OCI-M1 (cell line): ENCODE data around the gene GAST.

Source experiments
- DNase-seq: peaks from one replicate; lab custom pipeline; 2025; lab: John Stamatoyannopoulos, UW

GAST gene

GRCh38 chr17:41739661-41740352 lies 27.7 kb downstream of the GAST start:
- DNase-seq: no peak

DNA sequence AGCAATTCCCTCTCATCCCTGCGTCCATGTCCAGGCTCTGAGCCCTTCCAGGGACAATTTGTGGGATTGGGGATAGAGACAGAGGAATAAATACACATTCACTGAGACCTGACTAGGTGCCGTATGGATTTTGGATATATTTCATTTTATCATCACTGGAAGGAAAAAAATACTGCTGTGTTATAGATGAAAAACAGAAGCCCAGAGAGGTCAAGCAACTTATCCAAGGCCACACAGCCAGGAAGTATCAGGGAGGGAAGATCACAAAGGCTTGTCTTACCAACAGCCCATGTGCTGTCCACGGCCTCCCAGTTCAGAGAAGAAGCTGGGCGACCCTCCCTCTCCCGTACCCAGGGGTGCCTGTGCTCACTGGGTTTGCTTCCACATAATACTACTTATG lies 28.4 kb downstream of the GAST start:
- DNase-seq: no peak

- no peak for DNase-seq
Measured at GRCh38 chr17:41741709-41742108, 29.6 kb downstream of the GAST start.

DNA sequence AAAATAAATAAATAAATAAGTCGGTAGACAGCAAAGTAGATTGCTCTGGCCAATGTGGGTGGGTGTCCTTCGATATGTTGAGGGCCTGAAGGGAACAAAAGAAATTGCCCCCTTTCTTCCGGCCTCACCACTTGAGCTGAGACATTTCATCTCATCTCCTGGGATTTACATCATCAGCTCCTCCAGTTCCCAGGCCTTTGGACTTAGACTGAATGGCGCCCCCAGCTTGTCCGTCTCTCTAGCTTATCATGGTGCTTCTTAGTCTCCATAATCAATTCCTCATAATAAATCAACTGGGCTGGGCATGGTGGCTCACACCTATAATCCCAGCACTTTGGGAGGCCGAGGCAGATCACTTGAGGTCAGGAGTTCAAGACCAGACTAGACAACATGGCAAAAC lies 36.1 kb downstream of the GAST start:
- no peak for DNase-seq

DNA sequence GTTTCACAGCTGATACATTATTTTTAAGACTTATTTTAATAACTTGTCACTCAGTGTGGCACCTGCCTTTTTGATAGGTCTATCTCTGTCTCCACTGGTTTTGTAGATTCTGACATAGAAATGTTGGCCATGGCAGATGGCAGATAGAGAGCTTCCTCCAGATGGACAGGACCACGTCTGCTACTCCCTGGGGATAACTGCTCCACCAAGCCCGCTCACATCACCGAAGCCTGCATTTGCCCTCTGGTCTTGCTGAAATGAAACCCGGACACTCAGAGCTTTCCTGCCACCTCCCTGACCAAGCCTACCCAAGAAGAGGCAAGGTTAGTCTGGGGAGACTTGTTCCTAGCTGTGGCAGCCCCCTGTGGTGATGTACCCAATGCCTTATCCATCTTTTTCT lies 38.7 kb downstream of the GAST start:
- no peak for DNase-seq

DNA sequence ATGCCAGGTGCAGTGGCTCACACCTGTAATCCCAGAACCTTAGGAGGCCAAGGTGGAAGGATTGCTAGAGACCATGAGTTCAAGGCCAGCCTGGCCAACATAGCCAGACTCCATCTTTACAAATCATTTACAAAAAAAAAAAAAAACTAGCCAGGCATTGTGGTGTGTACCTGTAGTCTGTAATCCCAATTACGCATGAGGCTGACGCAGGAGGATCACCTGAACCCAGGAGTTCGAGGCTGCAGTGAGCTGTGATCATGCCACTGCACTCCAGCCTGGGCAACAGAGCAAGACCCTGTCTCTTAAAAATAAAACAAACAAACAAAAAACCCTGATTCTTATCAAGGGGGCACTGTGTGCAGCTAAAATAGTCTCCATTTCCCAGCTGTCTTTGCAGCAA lies 39.2 kb downstream of the GAST start:
- DNase-seq: no peak

- DNase-seq: no peak
Measured at GRCh38 chr17:41754066-41754465, 41.9 kb downstream of the GAST start.

GRCh38 chr17:41758601-41759000 lies 46.5 kb downstream of the GAST start:
- DNase-seq: no peak

DNA sequence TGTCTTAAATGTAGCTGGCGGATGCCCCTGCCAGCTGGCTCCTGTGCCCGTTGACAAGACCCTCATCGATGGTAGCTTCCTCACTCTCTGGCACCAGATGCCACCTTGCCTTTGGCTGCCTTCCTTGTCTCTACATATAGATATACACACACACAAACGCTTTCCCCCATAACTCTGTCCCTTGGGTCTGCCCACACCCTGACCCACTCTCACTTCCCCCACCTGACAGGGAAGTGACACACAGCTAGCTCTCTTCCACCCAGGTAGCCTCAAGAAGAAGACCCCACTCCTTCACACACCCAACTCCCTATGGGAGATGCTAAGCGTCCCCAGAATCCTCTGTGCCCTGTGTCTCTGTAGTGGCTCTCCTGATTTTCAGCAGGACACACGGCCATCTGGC lies 48.7 kb downstream of the GAST start:
- DNase-seq: no peak

DNA sequence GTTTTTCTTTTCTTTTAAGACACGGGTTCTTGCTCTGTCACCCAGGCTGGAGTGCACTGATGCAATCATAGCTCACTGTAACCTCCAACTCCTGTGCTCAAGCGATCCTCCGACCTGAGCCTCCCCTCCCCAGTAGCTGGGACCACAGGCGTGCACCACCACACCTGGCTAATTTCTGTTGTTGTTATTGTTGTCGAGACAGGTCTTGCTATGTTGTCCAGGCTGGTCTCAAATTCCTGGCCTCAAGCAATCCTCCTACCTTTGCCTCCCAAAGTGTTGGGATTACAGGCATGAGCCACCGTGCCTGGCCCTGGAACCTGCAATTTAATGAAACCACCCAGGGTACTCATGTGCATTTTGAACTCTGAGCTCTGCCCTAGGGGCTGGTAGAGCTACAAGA lies 50.3 kb downstream of the GAST start:
- no peak for DNase-seq

GRCh38 chr17:41762841-41763240 lies 50.7 kb downstream of the GAST start:
- DNase-seq: no peak

- no peak for DNase-seq
Measured at GRCh38 chr17:41763327-41763726, 51.2 kb downstream of the GAST start.
